Endothelial cell of umbilical vein (primary cell): ENCODE data around the gene PRIMPOL. TPM values are rescaled to one million over a fixed set of nuclear protein-coding genes. Genes with fewer than 3 reads are reported as not detected.

ENCODE experiments used
- BruUV-seq: library from RNA; stranded (reverse); fragments of 400-500 nt; replicated peaks from 2 replicates; lab custom pipeline; 2021; lab: Mats Ljungman, UMichigan
- CTCF ChIA-PET: fragments of 300-600, 350-600 bp; sonication (Branson Sonifier 250); formaldehyde crosslinking; loops from one replicate; lab custom pipeline; 2021; ENCODE audit warnings: antibody characterized with exemption, inconsistent platforms; lab: Charles Lee
- POLR2A ChIA-PET: fragments of 300-600, 350-600 bp; sonication (Branson Sonifier 250); formaldehyde crosslinking; loops from one replicate; lab custom pipeline; 2021; ENCODE audit warnings: antibody characterized with exemption, inconsistent platforms; lab: Charles Lee
- DNase-seq: peaks from one replicate; pipeline ENCODE4 v3.0.0-alpha.2; 2011; ENCODE audit warnings: low read depth, low spot score
- FAIRE-seq: peaks from 2 replicates; lab custom pipeline; 2011; peaks lifted over from hg19 to GRCh38; lab: Jason Lieb, UNC
- H2AFZ ChIP-seq: 2 replicates; pipeline ENCODE4 v1.6.0; 2012; ENCODE audit warnings: low read depth, low read length, control low read depth, inconsistent platforms
- H3K27ac ChIP-seq: 2 replicates; pipeline ENCODE4 v1.5.1; 2011; ENCODE audit warnings: low read depth, mild to moderate bottlenecking, control low read depth, low read length, moderate library complexity; ENCODE audit not compliant: insufficient read depth
- H3K27me3 ChIP-seq, 2 experiments: 2 replicates each; pipeline versions ENCODE4 v1.6.0 to v1.6.1; 2011; ENCODE audit warnings: low read length in 2 of 2, mixed read lengths in 1 of 2; ENCODE audit not compliant: control insufficient read depth in 2 of 2, insufficient read depth in 2 of 2
- H3K36me3 ChIP-seq, 2 experiments: 2 replicates in 1 of 2; 3 replicates in 1 of 2; pipeline ENCODE4 v1.5.1; 2011; ENCODE audit warnings: low read length in 2 of 2, mild to moderate bottlenecking in 1 of 2, moderate library complexity in 1 of 2; ENCODE audit not compliant: control insufficient read depth in 2 of 2, insufficient read depth in 2 of 2; ENCODE audit errors: extremely low read depth in 1 of 2
- H3K4me1 ChIP-seq: 3 replicates; pipeline ENCODE4 v1.5.1; 2011; ENCODE audit warnings: mild to moderate bottlenecking, low read length; ENCODE audit not compliant: control insufficient read depth, insufficient read depth; ENCODE audit errors: extremely low read depth
- H3K4me2 ChIP-seq: 2 replicates; pipeline ENCODE4 v1.6.1; 2011; ENCODE audit warnings: low read length, control low read depth, mixed read lengths; ENCODE audit not compliant: insufficient read depth
- H3K4me3 ChIP-seq, 3 experiments: fragments of 200-600 bp in 1 of 3; sonication (generic), shearing (Covaris generic) in 1 of 3; replicated peaks in 1 of 3; 2 replicates each; pipeline ENCODE4 v1.5.1; 2011 to 2016; ENCODE audit warnings: control low read depth in 3 of 3, low read length in 3 of 3, mild to moderate bottlenecking in 2 of 3, inconsistent platforms in 1 of 3, low read depth in 1 of 3, moderate library complexity in 1 of 3; ENCODE audit not compliant: insufficient read depth in 1 of 3
- H3K79me2 ChIP-seq: 2 replicates; pipeline ENCODE4 v1.6.0; 2012; ENCODE audit warnings: low read length, inconsistent platforms; ENCODE audit not compliant: control insufficient read depth, insufficient read depth
- H3K9ac ChIP-seq: replicated peaks from 2 replicates; pipeline ENCODE3; 2011; ENCODE audit warnings: low read length, control low read depth; ENCODE audit not compliant: insufficient read depth; ENCODE audit errors: extremely low read depth
- H3K9me1 ChIP-seq: replicated peaks from 3 replicates; pipeline ENCODE4 v1.6.0; 2011; ENCODE audit warnings: mild to moderate bottlenecking, low read length; ENCODE audit not compliant: control insufficient read depth, insufficient read depth; ENCODE audit errors: extremely low read depth
- H3K9me3 ChIP-seq: replicated peaks from 2 replicates; pipeline ENCODE4 v1.5.1; 2012; ENCODE audit warnings: low read length, inconsistent platforms; ENCODE audit not compliant: control insufficient read depth, insufficient read depth
- H4K20me1 ChIP-seq: replicated peaks from 2 replicates; pipeline ENCODE3; 2011; ENCODE audit warnings: mild to moderate bottlenecking, low read length; ENCODE audit not compliant: control insufficient read depth, insufficient read depth; ENCODE audit errors: extremely low read depth
- CTCF ChIP-seq, 2 donors: IDR thresholded peaks; 1 replicate in 1 of 2; 2 replicates in 1 of 2; pipeline ENCODE4 v1.5.1; 2011; ENCODE audit warnings: low read length in 2 of 2, mild to moderate bottlenecking in 2 of 2, moderate library complexity in 2 of 2, control low read depth in 1 of 2, inconsistent platforms in 1 of 2, low read depth in 1 of 2; ENCODE audit not compliant: insufficient read depth in 1 of 2; ENCODE audit errors: extremely low read depth in 1 of 2
- EZH2 ChIP-seq: IDR thresholded peaks from 2 replicates; pipeline ENCODE4 v1.6.1; 2012; ENCODE audit warnings: borderline replicate concordance, low read depth, mild to moderate bottlenecking, moderate library complexity, low read length, inconsistent platforms; ENCODE audit not compliant: severe bottlenecking
- FOS ChIP-seq: IDR thresholded peaks from 2 replicates; pipeline ENCODE4 v1.6.1; 2011; ENCODE audit warnings: mild to moderate bottlenecking, low read length, moderate library complexity, borderline replicate concordance; ENCODE audit not compliant: insufficient read depth
- GATA2 ChIP-seq: IDR thresholded peaks from 2 replicates; pipeline ENCODE4 v1.7.0; 2011; ENCODE audit warnings: low read depth, mild to moderate bottlenecking, moderate library complexity, mixed read lengths, low read length; ENCODE audit not compliant: insufficient read length, insufficient read depth
- JUN ChIP-seq: IDR thresholded peaks from 2 replicates; pipeline ENCODE4 v1.6.1; 2011; ENCODE audit warnings: borderline replicate concordance, low read depth; ENCODE audit not compliant: insufficient read length, insufficient read depth
- MYC ChIP-seq: IDR thresholded peaks from one replicate; pipeline ENCODE4 v1.6.1; 2011; ENCODE audit warnings: mild to moderate bottlenecking, low read depth, low read length
- POLR2A ChIP-seq: IDR thresholded peaks from 2 replicates; pipeline ENCODE4 v1.6.1; 2012; ENCODE audit warnings: low read depth, mild to moderate bottlenecking, control low read depth, low read length
- POLR2AphosphoS5 ChIP-seq: IDR thresholded peaks from 2 replicates; pipeline ENCODE4 v1.6.1; 2012; ENCODE audit warnings: low read depth, mild to moderate bottlenecking, control low read depth, low read length, moderate library complexity; ENCODE audit not compliant: insufficient read depth
- dilution Hi-C: fragments of 300-500 bp; cut with MboI; formaldehyde crosslinking; loops from one replicate; pipeline ENCODE4 v1.15.0; 2019; ENCODE audit warnings: low sequenced_read_pairs; ENCODE audit not compliant: extremely low pct_ligation_motif_present
- intact Hi-C: fragments of 100-400 bp; cut with micrococcal nuclease; formaldehyde crosslinking; loops from one replicate; pipeline ENCODE4 v1.10.0; 2022
- polyA plus RNA-seq, 4 experiments: library from polyadenylated mRNA; depleted of rRNA in 3 of 4; stranded (reverse) in 3 of 4; unstranded in 1 of 4; fragments of >200 nt; gene quantifications; 2 replicates each; pipeline versions ENCODE4 v1.2.1 to v1.2.3, GENCODE V29; 2011 to 2012; ENCODE audit warnings: missing spikeins in 1 of 4
- total RNA-seq: library from RNA; stranded (reverse); gene quantifications from 2 replicates; pipeline ENCODE4 v1.2.3, GENCODE V29; 2021
- TF ChIP-seq, protein P1 (sequence below): IDR thresholded peaks from 2 replicates; pipeline ENCODE4 v1.6.1; 2011; ENCODE audit not compliant: insufficient read depth, insufficient read length

PRIMPOL gene
- total and polyA plus RNA-seq, 2 donors (not counting 3 experiments of a cell fraction or from before 2014, with no cell fraction given), result 5.9 to 11.1 TPM

- Histone ChIP-seq H3K9ac (no peak overlapping the region), H3K27ac (no peak overlapping the region), H3K27me3 (no peaks in the 10 kb centered on the region), H3K4me3 (no peak overlapping the region), H3K79me2 (peaks cover 64% of the 10 kb centered on the region), H3K9me1 (no peaks in the 10 kb centered on the region), H2AFZ (no peak overlapping the region), H3K4me1 (no peaks in the 10 kb centered on the region), H3K4me2 (no peak overlapping the region), H3K9me3 (no peaks in the 10 kb centered on the region), H3K36me3 (peaks cover 22 to 24% of the 10 kb centered on the region in 2 experiments), H4K20me1 (no peaks in the 10 kb centered on the region)
- POLR2A ChIA-PET, result interaction anchor here (0.7 kb wide), 1 partner anchor 456 kb away, joined by 4 read pairs; no protein-coding TSS in a partner anchor
- DNase-seq (no peak), FAIRE-seq (no peak)
- no TSS peak for BruUV-seq
- TF ChIP-seq CTCF (IDR thresholded peaks at IDR 0.05; ENCODE audit: extremely low read depth in 1 of 2, insufficient read depth in 1 of 2, low read depth in 1 of 2, low read length in 2 of 2) (no peak), POLR2A (no peak), FOS (no peak), EZH2 (no peak), MYC (no peak), POLR2AphosphoS5 (no peak), GATA2 (no peak), JUN (no peak)
- TF ChIP-seq, protein P1, sequence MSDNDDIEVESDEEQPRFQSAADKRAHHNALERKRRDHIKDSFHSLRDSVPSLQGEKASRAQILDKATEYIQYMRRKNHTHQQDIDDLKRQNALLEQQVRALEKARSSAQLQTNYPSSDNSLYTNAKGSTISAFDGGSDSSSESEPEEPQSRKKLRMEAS, result no peak
- CTCF ChIA-PET, result interaction anchor here (1.2 kb wide), 2 partner anchors 61 to 372 kb away, joined by 3 to 5 read pairs; no protein-coding TSS in a partner anchor
- dilution Hi-C loops (no loop called here), intact Hi-C loops (no loop called here)
These were observed 13.4 kb upstream of the PRIMPOL start for GRCh38 chr4:184636144-184636543.
